NCI-H82 treated with DMSO at 0.1 percent for 48 hours (cell line): ENCODE data around the gene APP.
"Not testable (repeated sequence)": the region's sequence is repeated elsewhere in the genome, so short reads cannot be mapped to it uniquely, and the experiment has no call there.

Source experiments
- DNase-seq: peaks from one replicate; lab custom pipeline; 2025; ENCODE audit not compliant: unreplicated experiment; lab: John Stamatoyannopoulos, UW

Gene APP

GRCh38 chr21:25953196-25953595, 217.4 kb downstream of the APP start:
- DNase-seq: no peak

GRCh38 chr21:25952306-25952705, 218.3 kb downstream of the APP start:
- no peak for DNase-seq

GRCh38 chr21:25949701-25950100, 220.9 kb downstream of the APP start:
- DNase-seq: no peak

GRCh38 chr21:25944672-25945213, 225.8 kb downstream of the APP start:
- no peak for DNase-seq

- DNase-seq: no peak
These were observed 226.5 kb downstream of the APP start for GRCh38 chr21:25944082-25944481.

GRCh38 chr21:25942135-25942534, 228.4 kb downstream of the APP start:
- DNase-seq: no peak

GRCh38 chr21:25939396-25939761, 231.2 kb downstream of the APP start:
- DNase-seq: no peak

GRCh38 chr21:25938658-25939395, 231.7 kb downstream of the APP start:
- no peak for DNase-seq

GRCh38 chr21:25936776-25937175, 233.8 kb downstream of the APP start:
- DNase-seq: no peak

- DNase-seq: no peak
These were observed 235.8 kb downstream of the APP start for GRCh38 chr21:25934771-25935224.

- DNase-seq: no peak
These were observed 236.4 kb downstream of the APP start for GRCh38 chr21:25934130-25934529.

- no peak for DNase-seq
These were observed 238.8 kb downstream of the APP start for GRCh38 chr21:25931765-25932164.

- DNase-seq: no peak
These were observed 240.6 kb downstream of the APP start for GRCh38 chr21:25929856-25930520.

- DNase-seq: no peak
These were observed 243.2 kb downstream of the APP start for GRCh38 chr21:25927195-25927880.

- DNase-seq: no peak
These were observed 244.6 kb downstream of the APP start for GRCh38 chr21:25925936-25926335.

GRCh38 chr21:25925064-25925800, 245.3 kb downstream of the APP start:
- DNase-seq: no peak

- DNase-seq: not testable (repeated sequence)
These were observed 252.4 kb downstream of the APP start for GRCh38 chr21:25918152-25918551.

GRCh38 chr21:25916226-25916625, 254.3 kb downstream of the APP start:
- no peak for DNase-seq

GRCh38 chr21:25913479-25913878, 257.1 kb downstream of the APP start:
- DNase-seq: no peak

- no peak for DNase-seq
These were observed 258.2 kb downstream of the APP start for GRCh38 chr21:25912402-25912746.

- no peak for DNase-seq
These were observed 258.7 kb downstream of the APP start for GRCh38 chr21:25911730-25912401.
